T-helper 1 cell treated with Interleukin-12 subunit alpha and Interleukin-12 subunit beta and Interleukin-4 antibody, amounts not matched to agents 30 μg/mL and 1 μg/mL, for 36 hours (primary cell): ENCODE results near the gene FGF4.

Experiments used
- H3K27ac Mint-ChIP-seq: one replicate; pipeline ENCODE4 v1.8.0; 2021; ENCODE audit warnings: mild to moderate bottlenecking, mixed read lengths
- H3K27me3 Mint-ChIP-seq: one replicate; pipeline ENCODE4 v1.8.0; 2021; ENCODE audit warnings: low read depth, mixed read lengths
- H3K36me3 Mint-ChIP-seq: one replicate; pipeline ENCODE4 v1.8.0; 2021; ENCODE audit warnings: low read depth, mixed read lengths
- H3K4me1 Mint-ChIP-seq: one replicate; pipeline ENCODE4 v1.8.0; 2021; ENCODE audit warnings: low read depth, mixed read lengths
- H3K4me3 Mint-ChIP-seq: one replicate; pipeline ENCODE4 v1.8.0; 2021; ENCODE audit warnings: mild to moderate bottlenecking, moderate library complexity, mixed read lengths
- H3K9me3 Mint-ChIP-seq: one replicate; pipeline ENCODE4 v1.8.0; 2021; ENCODE audit warnings: mixed read lengths

The FGF4 gene

GRCh38 chr11:69813839-69814238 lies 38.7 kb upstream of the FGF4 start:
- Mint-ChIP-seq H3K9me3 (no peaks in the 10 kb centered on the region), H3K4me3 (no peak overlapping the region), H3K4me1 (no peaks in the 10 kb centered on the region), H3K36me3 (no peaks in the 10 kb centered on the region), H3K27me3 (peaks cover 23% of the 10 kb centered on the region), H3K27ac (no peak overlapping the region)

- Mint-ChIP-seq H3K4me1 (no peaks in the 10 kb centered on the region), H3K27me3 (peaks cover 23% of the 10 kb centered on the region), H3K27ac (no peak overlapping the region), H3K4me3 (no peak overlapping the region), H3K9me3 (no peaks in the 10 kb centered on the region), H3K36me3 (no peaks in the 10 kb centered on the region)
Measured at GRCh38 chr11:69812946-69813345, 37.8 kb upstream of the FGF4 start.

GRCh38 chr11:69812256-69812655 lies 37.1 kb upstream of the FGF4 start:
- H3K9me3 Mint-ChIP-seq: no peaks in the 10 kb centered on the region
- peaks cover 23% of the 10 kb centered on the region for H3K27me3 Mint-ChIP-seq
- no peak overlapping the region for H3K27ac Mint-ChIP-seq
- H3K4me3 Mint-ChIP-seq: no peak overlapping the region
- no peaks in the 10 kb centered on the region for H3K36me3 Mint-ChIP-seq
- no peaks in the 10 kb centered on the region for H3K4me1 Mint-ChIP-seq

GRCh38 chr11:69811431-69811830 lies 36.3 kb upstream of the FGF4 start:
- Mint-ChIP-seq H3K27ac (no peak overlapping the region), H3K4me1 (no peaks in the 10 kb centered on the region), H3K27me3 (peaks cover 17% of the 10 kb centered on the region), H3K9me3 (no peaks in the 10 kb centered on the region), H3K4me3 (no peak overlapping the region), H3K36me3 (no peaks in the 10 kb centered on the region)

- H3K36me3 Mint-ChIP-seq: no peaks in the 10 kb centered on the region
- peaks cover 9% of the 10 kb centered on the region for H3K27me3 Mint-ChIP-seq
- H3K27ac Mint-ChIP-seq: no peak overlapping the region
- H3K9me3 Mint-ChIP-seq: no peaks in the 10 kb centered on the region
- H3K4me1 Mint-ChIP-seq: no peaks in the 10 kb centered on the region
- no peak overlapping the region for H3K4me3 Mint-ChIP-seq
Measured at GRCh38 chr11:69810289-69811118, 35.4 kb upstream of the FGF4 start.

- no peaks in the 10 kb centered on the region for H3K36me3 Mint-ChIP-seq
- no peak overlapping the region for H3K4me3 Mint-ChIP-seq
- no peaks in the 10 kb centered on the region for H3K4me1 Mint-ChIP-seq
- H3K9me3 Mint-ChIP-seq: no peaks in the 10 kb centered on the region
- no peak overlapping the region for H3K27ac Mint-ChIP-seq
- H3K27me3 Mint-ChIP-seq: peaks cover 3% of the 10 kb centered on the region
Measured at GRCh38 chr11:69808667-69809086, 33.5 kb upstream of the FGF4 start.

- peaks cover 3% of the 10 kb centered on the region for H3K27me3 Mint-ChIP-seq
- no peaks in the 10 kb centered on the region for H3K4me1 Mint-ChIP-seq
- H3K9me3 Mint-ChIP-seq: no peaks in the 10 kb centered on the region
- no peaks in the 10 kb centered on the region for H3K36me3 Mint-ChIP-seq
- H3K4me3 Mint-ChIP-seq: no peak overlapping the region
- no peak overlapping the region for H3K27ac Mint-ChIP-seq
Measured at GRCh38 chr11:69807106-69807815, 32.1 kb upstream of the FGF4 start.

DNA sequence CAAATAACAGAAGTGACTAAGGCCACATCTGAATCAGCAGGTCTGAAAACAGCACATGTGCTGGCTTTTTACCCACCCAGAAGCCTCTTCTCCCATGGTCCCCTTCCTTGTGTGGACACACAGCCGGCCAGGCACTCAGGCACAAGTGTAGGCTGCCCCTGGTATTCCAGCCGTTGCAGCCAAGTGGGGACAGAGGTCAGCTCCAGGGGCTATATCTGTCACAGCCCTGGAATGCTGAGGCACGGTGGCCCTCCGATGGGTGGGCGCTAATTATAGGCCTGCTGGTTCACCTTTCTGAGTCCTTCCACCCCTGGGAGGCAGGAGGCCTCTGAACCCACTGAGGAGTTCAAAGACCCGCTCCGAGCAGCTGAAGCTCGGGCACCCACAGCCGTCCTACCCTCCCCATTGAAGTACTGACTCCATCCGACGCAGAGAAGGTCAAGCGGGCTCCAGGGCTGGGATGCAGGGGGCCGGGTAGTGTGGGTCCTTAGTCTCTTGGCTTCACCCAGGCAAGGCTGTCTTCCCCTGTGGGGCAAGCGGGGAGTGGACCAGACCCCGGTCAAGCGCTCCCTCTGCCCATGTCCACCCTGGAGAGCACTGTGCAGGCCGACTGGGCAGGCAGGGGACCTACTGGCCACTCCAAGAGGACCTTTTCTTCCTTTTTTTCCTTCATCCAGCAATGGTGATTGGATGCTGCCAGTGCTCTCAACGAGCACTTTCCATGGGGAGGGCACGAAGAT lies 29.8 kb upstream of the FGF4 start:
- H3K9me3 Mint-ChIP-seq: no peaks in the 10 kb centered on the region
- H3K36me3 Mint-ChIP-seq: no peaks in the 10 kb centered on the region
- no peak overlapping the region for H3K4me3 Mint-ChIP-seq
- H3K27me3 Mint-ChIP-seq: peaks cover 3% of the 10 kb centered on the region
- no peak overlapping the region for H3K27ac Mint-ChIP-seq
- no peaks in the 10 kb centered on the region for H3K4me1 Mint-ChIP-seq

DNA sequence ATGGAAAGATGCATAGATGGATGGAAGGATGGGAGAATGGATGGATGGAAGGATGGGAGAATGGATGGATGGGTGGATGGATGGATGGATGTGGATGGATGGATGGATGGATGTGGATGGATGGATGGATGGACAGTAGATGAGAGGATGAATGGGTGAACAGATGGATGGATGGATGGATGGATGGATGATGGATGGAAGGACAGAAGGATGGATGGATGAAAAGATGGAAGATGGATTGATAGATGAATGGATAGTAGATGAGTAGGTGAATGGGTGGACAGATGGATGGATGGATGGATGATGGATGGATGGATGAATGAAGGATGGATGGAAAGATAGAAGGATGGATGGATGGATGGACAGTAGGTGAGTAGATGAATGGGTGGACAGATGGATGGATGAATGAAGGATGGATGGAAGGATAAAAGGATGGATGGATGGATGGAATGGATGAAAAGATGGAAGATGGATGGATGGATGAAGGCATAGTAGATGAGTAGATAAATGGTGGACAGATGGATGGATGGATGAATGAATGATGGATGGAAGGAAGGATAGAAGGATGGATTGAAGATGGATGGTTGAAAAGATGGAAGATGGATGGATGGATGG lies 28.6 kb upstream of the FGF4 start:
- no peak overlapping the region for H3K27ac Mint-ChIP-seq
- H3K4me1 Mint-ChIP-seq: no peaks in the 10 kb centered on the region
- no peaks in the 10 kb centered on the region for H3K27me3 Mint-ChIP-seq
- H3K9me3 Mint-ChIP-seq: peaks cover 3% of the 10 kb centered on the region
- H3K4me3 Mint-ChIP-seq: no peak overlapping the region
- no peaks in the 10 kb centered on the region for H3K36me3 Mint-ChIP-seq

- Mint-ChIP-seq H3K4me3 (no peak overlapping the region), H3K36me3 (no peaks in the 10 kb centered on the region), H3K27ac (no peak overlapping the region), H3K27me3 (no peaks in the 10 kb centered on the region), H3K9me3 (peaks cover 3% of the 10 kb centered on the region), H3K4me1 (no peaks in the 10 kb centered on the region)
Measured at GRCh38 chr11:69803022-69803421, 27.9 kb upstream of the FGF4 start.

DNA sequence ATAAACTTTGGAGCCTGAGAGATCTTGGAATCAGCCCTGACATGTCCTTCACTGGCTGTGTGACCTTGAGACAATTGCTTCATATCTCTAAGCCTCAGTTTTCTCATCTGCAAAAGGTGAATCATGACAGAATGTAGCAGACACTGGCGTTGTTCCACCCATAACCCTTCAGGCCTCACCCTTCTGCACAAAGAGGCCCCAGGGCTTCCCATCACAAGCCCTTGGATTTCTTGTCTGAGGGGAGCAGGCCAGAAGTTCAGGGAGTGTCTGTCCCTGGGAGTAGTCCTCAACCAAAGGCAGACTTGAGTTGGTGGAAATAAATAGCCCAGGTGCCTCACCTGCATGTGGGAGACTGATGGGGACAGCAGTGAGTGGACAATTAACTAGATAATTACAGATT lies 27.4 kb upstream of the FGF4 start:
- Mint-ChIP-seq H3K9me3 (peaks cover 3% of the 10 kb centered on the region), H3K4me1 (no peaks in the 10 kb centered on the region), H3K4me3 (no peak overlapping the region), H3K27me3 (no peaks in the 10 kb centered on the region), H3K36me3 (no peaks in the 10 kb centered on the region), H3K27ac (no peak overlapping the region)

DNA sequence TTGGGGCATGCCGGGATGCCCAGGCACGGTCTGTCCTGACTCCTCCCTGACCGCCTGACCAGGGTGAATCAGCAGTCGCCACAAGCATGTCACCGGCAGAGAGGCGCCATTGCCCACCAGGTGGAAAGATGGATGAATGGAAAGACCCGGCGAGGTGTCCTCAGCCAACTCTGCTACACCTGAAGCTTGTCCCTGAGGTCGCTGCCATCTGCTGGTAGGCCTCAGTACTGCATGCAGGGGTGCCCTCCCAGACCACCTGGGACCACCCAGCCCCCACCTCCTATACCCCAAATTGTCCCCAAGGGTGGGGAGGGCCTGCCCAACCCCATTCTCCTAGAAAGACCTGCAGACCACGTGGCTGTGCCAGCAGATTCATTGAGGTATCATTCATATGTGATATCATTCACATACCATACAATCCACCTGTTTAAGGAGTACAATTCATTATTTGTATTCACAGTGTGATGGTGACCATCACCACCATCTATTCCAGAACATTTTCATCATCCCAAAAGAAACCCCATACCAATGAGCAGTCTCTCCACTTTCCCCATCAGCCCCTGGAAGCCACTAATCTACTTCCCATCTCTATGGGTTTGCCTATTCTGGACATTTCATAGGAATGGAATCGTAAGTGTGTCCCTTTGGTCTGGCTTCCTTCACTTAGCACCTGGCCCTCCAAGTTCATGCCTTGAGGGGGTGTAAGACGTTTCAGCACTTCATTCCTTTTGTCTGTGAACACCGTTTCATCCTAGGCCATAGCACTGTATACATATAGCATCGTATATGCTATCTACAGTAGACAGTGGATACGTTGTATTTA lies 26.6 kb upstream of the FGF4 start:
- Mint-ChIP-seq H3K9me3 (peaks cover 3% of the 10 kb centered on the region), H3K27ac (no peak overlapping the region), H3K4me1 (no peaks in the 10 kb centered on the region), H3K36me3 (no peaks in the 10 kb centered on the region), H3K27me3 (no peaks in the 10 kb centered on the region), H3K4me3 (no peak overlapping the region)

DNA sequence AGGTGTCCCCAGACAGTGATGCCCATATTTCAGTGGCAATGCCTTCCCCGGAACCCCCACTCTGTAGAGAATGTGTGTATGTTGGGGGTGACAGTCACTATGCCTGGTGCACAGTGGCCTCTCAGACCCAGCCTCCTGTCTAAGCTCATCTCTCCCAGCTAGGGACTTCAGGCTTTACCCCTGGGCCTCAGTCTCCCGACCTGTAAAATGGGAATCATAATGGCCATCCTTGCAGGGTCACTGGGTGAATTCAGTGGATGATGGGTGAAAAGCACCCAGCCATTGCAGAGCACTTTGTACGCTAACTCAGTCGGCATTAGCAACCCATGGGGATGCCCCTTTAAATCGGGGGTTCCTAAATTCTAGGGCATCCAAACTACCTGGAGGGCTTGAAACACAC lies 25.1 kb upstream of the FGF4 start:
- Mint-ChIP-seq H3K36me3 (no peaks in the 10 kb centered on the region), H3K9me3 (peaks cover 3% of the 10 kb centered on the region), H3K4me1 (no peaks in the 10 kb centered on the region), H3K4me3 (no peak overlapping the region), H3K27ac (no peak overlapping the region), H3K27me3 (no peaks in the 10 kb centered on the region)

- H3K4me3 Mint-ChIP-seq: no peak overlapping the region
- no peaks in the 10 kb centered on the region for H3K4me1 Mint-ChIP-seq
- H3K9me3 Mint-ChIP-seq: peaks cover 3% of the 10 kb centered on the region
- no peak overlapping the region for H3K27ac Mint-ChIP-seq
- H3K27me3 Mint-ChIP-seq: no peaks in the 10 kb centered on the region
- H3K36me3 Mint-ChIP-seq: no peaks in the 10 kb centered on the region
Measured at GRCh38 chr11:69799582-69799981, 24.4 kb upstream of the FGF4 start.
